Measurements from ENCODE around the gene TRMT61B.

The TRMT61B gene

GRCh38 chr2:28870146-28870891, at the start of gene TRMT61B:
Gene TRMT61B (minus strand): TSS chr2:28870309. CDS start chr2:28870277, 32 bp downstream.
- DNase-seq (ENCODE audit: low read depth in 2 of 2) = peak; percentile 83 to 85

DNA sequence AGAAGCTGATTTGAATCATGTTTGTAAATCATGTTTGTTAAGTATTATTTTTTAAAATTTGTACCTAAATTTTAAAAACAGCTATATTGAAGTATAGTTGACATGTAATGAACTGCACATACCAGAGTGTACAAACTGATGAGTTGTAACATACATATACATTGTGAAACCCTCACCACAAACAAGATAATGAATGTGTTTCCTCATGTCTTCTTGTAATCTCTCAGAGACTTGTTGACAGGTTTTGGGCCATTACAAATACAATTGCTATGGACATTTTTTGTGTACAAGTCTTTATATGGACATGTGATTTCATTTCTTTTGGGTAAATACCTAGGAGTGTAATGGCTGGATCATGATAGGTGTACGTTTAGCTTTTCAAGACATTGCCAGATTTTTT, 45.8 kb upstream of the TRMT61B start:
- peak; percentile 28 to 29 for DNase-seq (ENCODE audit: low read depth in 2 of 2)

- no peak for DNase-seq (ENCODE audit: low read depth in 2 of 2)
Measured at GRCh38 chr2:28909655-28910353, 39.7 kb upstream of the TRMT61B start.

GRCh38 chr2:28908172-28908571, 38.1 kb upstream of the TRMT61B start:
- DNase-seq (ENCODE audit: low read depth in 2 of 2) = no peak

- DNase-seq (ENCODE audit: low read depth in 2 of 2) = no peak
Measured at GRCh38 chr2:28906821-28907220, 36.7 kb upstream of the TRMT61B start.

GRCh38 chr2:28906376-28906775, 36.3 kb upstream of the TRMT61B start:
- no peak for DNase-seq (ENCODE audit: low read depth in 2 of 2)

DNA sequence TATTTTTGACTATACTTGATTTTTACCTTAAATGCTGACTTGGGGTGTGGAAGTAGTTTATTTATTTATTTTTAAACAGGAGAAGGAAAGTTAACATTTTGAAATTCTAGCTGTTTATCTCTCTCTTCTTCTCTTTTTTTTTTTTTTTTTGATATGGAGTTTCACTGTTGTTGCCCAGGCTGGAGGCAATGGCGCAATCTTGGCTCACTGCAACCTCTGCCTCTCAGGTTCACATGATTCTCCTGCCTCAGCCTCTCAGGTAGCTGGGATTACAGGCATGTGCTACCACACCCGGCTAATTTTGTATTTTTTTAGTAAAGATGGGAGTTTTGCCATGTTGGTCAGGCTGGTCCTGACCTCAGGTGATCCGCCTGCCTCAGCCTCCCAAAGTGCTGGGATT, 35.4 kb upstream of the TRMT61B start:
- no peak for DNase-seq (ENCODE audit: low read depth in 2 of 2)

DNA sequence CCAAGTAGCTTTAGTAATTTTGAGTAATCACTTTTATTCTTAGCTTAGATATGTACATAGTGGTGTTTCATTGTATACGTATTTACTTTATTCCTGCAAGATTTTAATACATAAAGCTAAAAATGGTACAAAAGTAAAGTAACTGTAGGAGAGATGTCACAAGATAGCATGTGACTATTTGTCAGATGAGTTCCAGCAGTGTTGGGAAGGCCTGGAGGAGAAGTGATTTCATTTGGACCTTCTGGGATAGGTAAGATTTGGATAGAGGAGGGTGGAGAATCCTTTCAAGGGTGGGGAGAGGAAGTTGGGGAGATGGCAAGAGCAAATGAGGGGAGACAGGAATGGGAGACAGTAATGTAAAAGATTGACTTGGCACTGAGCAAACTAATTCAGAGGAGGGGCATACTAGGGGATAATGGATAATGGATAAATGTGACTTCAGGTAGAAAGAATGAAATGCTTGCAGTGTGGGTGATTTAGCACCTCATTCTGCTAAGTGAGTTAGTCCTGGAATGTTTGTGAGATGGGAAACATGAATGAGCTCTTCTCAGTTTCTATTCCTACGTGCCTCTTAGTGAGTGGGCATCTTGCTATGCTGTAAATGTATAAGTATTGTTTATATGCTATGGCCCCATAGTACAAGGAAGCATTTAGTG, 34.8 kb upstream of the TRMT61B start:
- DNase-seq (ENCODE audit: low read depth in 2 of 2) = no peak

GRCh38 chr2:28904295-28904694, 34.2 kb upstream of the TRMT61B start:
- DNase-seq (ENCODE audit: low read depth in 2 of 2) = no peak

- no peak for DNase-seq (ENCODE audit: low read depth in 2 of 2)
Measured at GRCh38 chr2:28902584-28902983, 32.5 kb upstream of the TRMT61B start.

GRCh38 chr2:28901841-28902240, 31.7 kb upstream of the TRMT61B start:
- no peak for DNase-seq (ENCODE audit: low read depth in 2 of 2)

- no peak for DNase-seq (ENCODE audit: low read depth in 2 of 2)
Measured at GRCh38 chr2:28901202-28901601, 31.1 kb upstream of the TRMT61B start.

DNA sequence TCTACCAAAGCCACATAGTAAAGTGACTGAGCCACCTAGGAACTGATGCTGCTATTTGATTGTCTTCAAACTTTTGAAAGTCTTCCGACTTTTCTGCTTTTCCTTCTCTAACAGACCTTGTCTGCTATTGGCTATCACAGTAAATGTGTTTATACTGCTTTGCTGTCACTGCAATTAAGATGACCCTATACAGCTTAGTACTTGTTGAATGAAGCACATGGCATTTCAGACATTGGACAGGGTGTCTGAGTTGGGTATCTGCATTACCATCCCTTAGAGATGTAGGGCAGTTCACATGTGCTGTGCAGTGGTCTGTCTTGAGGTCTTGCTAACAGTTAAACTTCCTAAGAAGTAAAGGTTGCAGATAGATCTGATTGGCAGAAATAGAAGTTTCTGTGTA, 27.9 kb upstream of the TRMT61B start:
- no peak for DNase-seq (ENCODE audit: low read depth in 2 of 2)

GRCh38 chr2:28896906-28897305, 26.8 kb upstream of the TRMT61B start:
- DNase-seq (ENCODE audit: low read depth in 2 of 2) = no peak

DNA sequence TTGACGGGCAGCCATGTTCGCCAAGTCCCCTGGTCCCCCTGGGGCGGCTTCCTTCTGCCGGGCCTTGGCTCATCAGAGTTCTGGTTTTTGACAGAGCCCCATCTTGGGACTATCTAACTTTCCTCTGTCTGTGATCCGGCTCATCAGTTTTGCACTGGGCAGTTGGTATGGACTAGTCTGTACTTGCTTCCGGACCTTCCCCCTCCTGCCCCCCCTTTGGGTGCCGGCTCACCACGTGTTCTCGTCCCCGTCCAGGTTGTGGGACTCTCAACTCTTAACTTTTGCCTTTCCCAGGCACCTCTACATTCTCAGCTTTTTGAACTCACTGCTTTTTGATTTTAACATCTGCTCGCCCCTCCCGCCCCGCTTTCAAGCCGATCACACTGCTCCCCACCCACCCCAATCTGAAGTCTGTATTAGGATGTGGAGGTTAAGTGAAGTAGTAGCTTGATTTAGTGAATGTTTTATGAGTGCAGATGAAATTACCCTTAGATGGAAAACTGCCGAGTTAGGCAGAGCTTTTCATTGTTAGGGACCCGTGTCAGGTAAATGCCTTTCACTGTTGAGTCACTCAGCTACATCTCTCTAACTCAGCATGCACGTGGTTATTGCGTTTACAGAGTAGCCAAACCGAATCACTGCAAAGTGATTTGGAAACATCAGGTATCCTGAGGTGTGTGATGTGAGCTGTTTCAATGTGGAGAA, 25.2 kb upstream of the TRMT61B start:
- no peak for DNase-seq (ENCODE audit: low read depth in 2 of 2)

DNA sequence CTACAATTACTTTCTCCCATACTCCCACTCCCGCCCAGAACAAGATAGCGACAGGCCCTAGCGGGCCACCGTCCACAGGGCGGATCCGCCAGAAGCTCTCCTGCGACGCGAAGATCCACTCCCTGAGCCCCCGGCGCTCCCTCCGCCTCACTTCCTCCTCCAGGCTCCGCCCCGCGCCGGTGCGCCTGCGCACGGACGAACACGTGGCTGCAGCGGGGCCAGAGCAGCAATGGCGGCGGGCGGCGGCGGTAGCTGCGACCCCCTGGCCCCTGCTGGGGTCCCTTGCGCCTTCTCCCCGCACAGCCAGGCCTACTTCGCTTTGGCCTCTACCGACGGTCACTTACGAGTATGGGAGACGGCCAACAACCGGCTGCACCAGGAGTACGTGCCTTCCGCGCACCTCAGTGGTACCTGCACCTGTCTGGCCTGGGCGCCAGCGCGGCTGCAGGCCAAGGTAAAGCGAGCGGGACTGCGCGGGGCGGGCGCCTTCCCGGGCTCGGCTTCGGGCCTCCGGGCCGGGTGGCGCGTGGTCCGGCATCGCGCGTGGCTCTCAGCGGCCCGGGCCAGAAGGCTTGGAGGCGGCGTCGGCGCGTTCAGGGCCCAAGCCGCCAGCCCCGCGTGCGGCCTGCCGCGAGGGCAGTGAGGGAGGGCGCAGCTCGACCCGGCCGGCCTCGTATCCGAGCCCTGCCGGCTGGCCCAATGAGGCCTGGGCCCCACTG, 24.5 kb upstream of the TRMT61B start, which contains the start of gene WDR43:
WDR43 (plus strand) TSS at position 198 of the 719 bp plus-strand sequence; CDS start at position 230, 32 bp downstream.
- DNase-seq (ENCODE audit: low read depth in 2 of 2) = peak; percentile 97 to 98

DNA sequence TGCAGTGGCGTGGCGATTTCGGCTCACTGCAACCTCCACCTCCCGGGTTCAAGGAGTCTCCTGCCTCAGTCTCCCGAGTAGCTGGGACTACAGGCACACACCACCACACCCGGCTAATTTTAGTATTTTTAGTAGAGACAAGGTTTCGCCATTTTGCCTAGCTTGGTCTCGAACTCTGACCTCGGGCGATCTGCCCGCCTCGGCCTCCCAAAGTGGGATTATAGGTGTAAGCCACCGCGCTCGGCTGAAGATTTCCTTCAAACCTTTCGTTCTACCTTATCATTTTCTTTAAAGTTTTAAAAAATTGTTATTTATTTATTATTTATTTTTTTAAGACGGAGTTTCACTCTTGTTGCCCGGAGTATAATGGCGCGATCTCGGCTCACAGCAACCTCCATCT, 23.4 kb upstream of the TRMT61B start:
- DNase-seq (ENCODE audit: low read depth in 2 of 2) = no peak

DNA sequence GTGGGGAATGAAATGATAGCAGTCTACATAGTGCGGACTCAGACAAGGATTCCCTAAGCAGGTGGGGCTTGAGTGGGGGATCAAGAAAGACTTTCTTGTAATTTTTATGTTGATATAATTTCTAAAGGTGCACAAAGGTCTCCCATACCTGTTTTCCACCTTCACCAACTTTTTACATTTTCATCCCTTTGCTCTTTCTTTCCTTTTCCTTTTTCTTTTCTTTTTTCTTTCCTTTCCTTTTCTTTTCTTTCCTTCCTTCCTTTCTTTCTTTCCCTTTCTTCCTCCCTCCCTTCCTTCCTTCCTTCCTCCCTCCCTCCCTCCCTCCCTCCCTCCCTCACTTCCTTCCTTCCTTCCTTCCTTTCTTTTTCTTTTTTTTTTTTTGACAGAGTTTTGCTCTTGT, 10.1 kb upstream of the TRMT61B start:
- DNase-seq (ENCODE audit: low read depth in 2 of 2) = no peak

GRCh38 chr2:28871620-28872019, 1.5 kb upstream of the TRMT61B start:
- DNase-seq (ENCODE audit: low read depth in 2 of 2) = no peak

- DNase-seq (ENCODE audit: low read depth in 2 of 2) = peak in 1 of 2 experiments; percentile 0
Measured at GRCh38 chr2:28869494-28870145, 489 bp downstream of the TRMT61B start.

- DNase-seq (ENCODE audit: low read depth in 2 of 2) = no peak
Measured at GRCh38 chr2:28868611-28869010, 1.5 kb downstream of the TRMT61B start.

All from fibroblast of skin of left quadriceps (primary cell).